ENCODE results near the gene DCUN1D1. TPM values are rescaled to one million over a fixed set of nuclear protein-coding genes. Genes with fewer than 3 reads are reported as not detected.

DCUN1D1 gene
- 48.1 to 53.5 TPM (median 52.6 TPM) in 3 replicates for total RNA-seq
- long read RNA-seq, full-length matches to known transcripts, result 11 of 26 reads
- long read RNA-seq, partial matches to known transcripts, result 3 of 26 reads
- long read RNA-seq, other reads (novel, unspliced or antisense), result 12 of 26 reads

DNA sequence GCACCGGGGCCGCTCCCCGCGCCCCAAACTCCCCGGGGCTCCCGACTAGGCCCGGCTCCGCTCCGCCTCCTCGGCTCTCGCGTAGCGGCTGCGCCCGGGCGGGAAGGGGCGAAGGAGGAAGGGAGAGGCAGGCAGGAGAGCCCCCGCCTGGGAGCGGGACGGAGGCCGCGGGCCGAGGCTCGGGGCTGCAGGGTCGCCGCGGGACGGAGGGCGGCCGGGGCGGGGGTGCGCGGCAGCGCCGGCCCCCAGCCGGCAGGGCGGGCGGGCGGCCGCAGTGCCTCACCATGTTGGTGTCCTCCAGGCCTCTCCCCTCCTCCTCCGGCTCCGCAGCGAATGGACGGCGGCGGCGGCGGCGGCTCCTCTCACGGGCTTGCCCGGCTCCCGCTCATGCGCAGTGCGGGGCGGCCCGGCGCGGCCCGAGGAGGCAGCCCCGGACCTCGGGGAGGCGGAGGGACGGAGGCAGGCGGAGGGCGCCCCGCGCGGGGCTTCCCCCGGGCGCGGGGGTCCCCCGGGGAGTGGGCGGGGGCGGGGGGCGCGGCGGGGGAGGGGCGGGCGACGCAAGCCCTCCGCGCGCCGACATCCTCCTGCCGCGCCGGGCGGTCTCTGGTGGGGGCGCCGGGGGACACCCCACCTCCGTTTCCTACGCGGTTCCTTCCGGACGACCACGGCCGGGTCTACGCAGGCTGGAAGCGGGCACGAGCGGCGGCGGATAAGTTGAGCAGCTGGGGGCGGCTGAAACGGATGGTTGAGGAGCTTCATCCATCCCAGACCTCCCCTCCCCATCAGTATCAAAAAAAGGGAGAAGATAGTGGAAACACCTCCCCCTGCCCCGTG, at the start of gene DCUN1D1:
TSS of gene DCUN1D1 (minus strand) at position 335 of the 834 bp plus-strand sequence. CDS start at position 286, 49 bp downstream.
- Mint-ChIP-seq H3K4me3 (ENCODE audit: unreplicated experiment) (peak within 1 kb of the TSS; percentile 92), H3K9me3 (ENCODE audit: low read depth) (no peaks in the 10 kb centered on the region), H3K36me3 (ENCODE audit: low read depth) (no peaks in the 10 kb centered on the region), H3K27ac (ENCODE audit: unreplicated experiment) (peak within 1 kb of the TSS; percentile 80), H3K27me3 (ENCODE audit: low read depth) (no peaks in the 10 kb centered on the region), H3K4me1 (ENCODE audit: low read depth) (peaks cover 25% of the 10 kb centered on the region)
- DNase-seq (ENCODE audit: low spot score), result peak; percentile 96
- TF ChIP-seq, protein P1, sequence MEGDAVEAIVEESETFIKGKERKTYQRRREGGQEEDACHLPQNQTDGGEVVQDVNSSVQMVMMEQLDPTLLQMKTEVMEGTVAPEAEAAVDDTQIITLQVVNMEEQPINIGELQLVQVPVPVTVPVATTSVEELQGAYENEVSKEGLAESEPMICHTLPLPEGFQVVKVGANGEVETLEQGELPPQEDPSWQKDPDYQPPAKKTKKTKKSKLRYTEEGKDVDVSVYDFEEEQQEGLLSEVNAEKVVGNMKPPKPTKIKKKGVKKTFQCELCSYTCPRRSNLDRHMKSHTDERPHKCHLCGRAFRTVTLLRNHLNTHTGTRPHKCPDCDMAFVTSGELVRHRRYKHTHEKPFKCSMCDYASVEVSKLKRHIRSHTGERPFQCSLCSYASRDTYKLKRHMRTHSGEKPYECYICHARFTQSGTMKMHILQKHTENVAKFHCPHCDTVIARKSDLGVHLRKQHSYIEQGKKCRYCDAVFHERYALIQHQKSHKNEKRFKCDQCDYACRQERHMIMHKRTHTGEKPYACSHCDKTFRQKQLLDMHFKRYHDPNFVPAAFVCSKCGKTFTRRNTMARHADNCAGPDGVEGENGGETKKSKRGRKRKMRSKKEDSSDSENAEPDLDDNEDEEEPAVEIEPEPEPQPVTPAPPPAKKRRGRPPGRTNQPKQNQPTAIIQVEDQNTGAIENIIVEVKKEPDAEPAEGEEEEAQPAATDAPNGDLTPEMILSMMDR (IDR thresholded peaks at IDR 0.05), result no peak

DNA sequence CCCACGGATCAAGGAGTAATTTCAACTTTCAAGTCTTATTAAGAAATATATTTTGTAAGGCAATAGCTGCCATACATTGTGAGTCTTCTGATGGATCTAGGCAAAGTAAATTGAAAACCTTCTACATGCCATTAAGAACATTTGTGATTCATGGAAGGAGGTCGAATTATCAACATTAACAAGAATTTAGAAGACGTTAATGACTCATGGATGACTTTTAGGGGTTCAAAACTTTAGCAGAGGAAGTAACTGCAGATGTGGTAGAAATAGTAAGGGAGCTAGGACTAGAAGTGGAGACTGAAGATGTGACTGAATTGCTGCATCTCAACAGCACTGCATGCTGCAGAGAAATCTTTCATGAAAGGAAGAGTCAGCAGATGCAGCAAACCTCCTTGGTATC, 48.1 kb upstream of the DCUN1D1 start:
- H3K4me3 Mint-ChIP-seq (ENCODE audit: unreplicated experiment), result no peak overlapping the region
- H3K27ac Mint-ChIP-seq (ENCODE audit: unreplicated experiment), result no peak overlapping the region
- no peak for DNase-seq (ENCODE audit: low spot score)
- peaks cover 17% of the 10 kb centered on the region for H3K4me1 Mint-ChIP-seq (ENCODE audit: low read depth)
- peaks cover 33% of the 10 kb centered on the region for H3K36me3 Mint-ChIP-seq (ENCODE audit: low read depth)
- TF ChIP-seq, protein P1 (IDR thresholded peaks at IDR 0.05), result no peak
- peaks cover 15% of the 10 kb centered on the region for H3K9me3 Mint-ChIP-seq (ENCODE audit: low read depth)
- H3K27me3 Mint-ChIP-seq (ENCODE audit: low read depth), result no peaks in the 10 kb centered on the region

DNA sequence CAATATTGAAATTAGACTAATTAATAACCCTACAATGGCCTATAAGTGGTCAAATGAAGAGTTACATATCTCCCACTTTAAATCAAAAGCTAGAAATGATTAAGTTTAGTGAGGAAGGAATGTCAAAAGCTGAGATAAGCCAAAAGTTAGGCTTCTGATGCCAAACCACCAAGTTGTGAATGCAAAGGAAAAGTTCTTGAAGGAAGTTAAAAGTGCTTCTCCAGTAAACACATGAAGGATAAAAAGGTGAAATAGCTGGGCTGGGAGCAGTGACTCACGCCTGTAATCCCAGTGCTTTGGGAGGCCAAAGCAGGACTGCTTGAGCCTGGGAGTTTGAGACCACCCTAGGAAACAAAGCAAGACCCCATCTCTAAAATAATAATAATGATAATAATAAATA, 46.9 kb upstream of the DCUN1D1 start:
- TF ChIP-seq, protein P1 (IDR thresholded peaks at IDR 0.05), result no peak
- Mint-ChIP-seq H3K36me3 (ENCODE audit: low read depth) (peaks cover 35% of the 10 kb centered on the region), H3K27me3 (ENCODE audit: low read depth) (no peaks in the 10 kb centered on the region), H3K27ac (ENCODE audit: unreplicated experiment) (no peak overlapping the region), H3K4me3 (ENCODE audit: unreplicated experiment) (no peak overlapping the region), H3K4me1 (ENCODE audit: low read depth) (peaks cover 6% of the 10 kb centered on the region), H3K9me3 (ENCODE audit: low read depth) (peaks cover 15% of the 10 kb centered on the region)
- DNase-seq (ENCODE audit: low spot score), result no peak

DNA sequence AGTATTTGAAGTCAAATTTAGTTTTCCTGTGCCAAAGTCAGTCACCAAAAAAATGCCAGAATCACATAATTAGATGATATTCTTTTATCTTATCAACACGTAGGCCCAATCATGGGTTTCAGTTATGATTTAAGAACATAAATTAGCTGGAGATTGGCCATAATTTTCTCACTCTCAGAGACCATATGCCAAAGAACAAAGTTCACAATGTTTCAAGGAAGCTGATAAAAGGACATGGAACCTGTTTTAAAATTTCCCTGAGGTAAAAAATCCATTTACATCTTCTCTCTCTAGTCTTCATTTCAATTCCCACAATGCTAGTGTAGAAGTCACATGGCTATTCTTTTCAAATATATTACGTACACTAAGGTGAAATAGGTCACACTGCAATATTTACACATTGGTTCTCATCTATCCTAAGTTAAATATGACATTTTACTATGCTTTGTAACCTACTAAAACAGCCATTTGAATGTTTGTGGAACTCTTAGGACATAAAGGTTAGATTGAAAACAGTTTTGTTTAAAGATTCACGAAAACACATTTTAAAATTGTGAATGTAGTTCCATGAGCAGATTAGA, 42.7 kb upstream of the DCUN1D1 start:
- peaks cover 3% of the 10 kb centered on the region for H3K9me3 Mint-ChIP-seq (ENCODE audit: low read depth)
- H3K4me1 Mint-ChIP-seq (ENCODE audit: low read depth), result no peaks in the 10 kb centered on the region
- DNase-seq (ENCODE audit: low spot score), result no peak
- H3K4me3 Mint-ChIP-seq (ENCODE audit: unreplicated experiment), result no peak overlapping the region
- TF ChIP-seq, protein P1 (IDR thresholded peaks at IDR 0.05), result no peak
- no peaks in the 10 kb centered on the region for H3K27me3 Mint-ChIP-seq (ENCODE audit: low read depth)
- peaks cover 30% of the 10 kb centered on the region for H3K36me3 Mint-ChIP-seq (ENCODE audit: low read depth)
- H3K27ac Mint-ChIP-seq (ENCODE audit: unreplicated experiment), result no peak overlapping the region

DNA sequence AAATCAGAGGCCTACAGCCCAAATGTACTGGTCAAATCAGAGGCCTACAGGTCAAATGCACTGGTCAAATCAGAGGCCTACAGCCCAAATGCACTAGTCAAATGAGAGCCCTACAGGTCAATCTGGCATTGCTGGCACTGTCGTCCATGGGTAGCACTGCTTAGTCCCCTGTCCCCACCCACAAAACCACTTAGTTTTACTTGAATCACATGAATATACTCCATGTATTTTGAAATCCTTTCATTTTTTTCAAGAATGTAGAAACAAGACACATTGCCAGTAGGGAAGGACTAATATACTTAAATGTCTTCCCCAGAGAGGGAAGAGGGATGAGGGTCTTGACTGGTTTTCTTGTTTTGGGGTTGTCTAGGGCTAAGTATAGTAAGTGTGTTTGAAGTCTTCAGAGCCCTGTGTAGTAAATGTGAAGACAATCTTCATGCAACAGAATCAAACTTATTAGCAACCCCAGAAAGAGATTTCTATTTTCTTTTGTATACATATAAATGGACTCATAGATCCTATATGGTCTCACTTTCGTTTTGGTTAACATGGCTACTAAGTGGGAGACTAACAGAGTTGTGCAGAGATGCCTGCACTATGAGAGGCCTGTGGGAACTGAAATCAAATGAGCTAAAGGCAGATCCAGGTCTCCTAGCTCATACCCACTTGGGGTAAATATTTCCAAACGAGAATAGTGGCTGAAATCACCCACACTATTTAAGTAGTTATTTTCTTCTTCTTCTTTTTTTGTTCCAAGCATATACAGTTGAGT, 38.3 kb upstream of the DCUN1D1 start:
- Mint-ChIP-seq H3K4me3 (ENCODE audit: unreplicated experiment) (no peak overlapping the region), H3K9me3 (ENCODE audit: low read depth) (no peaks in the 10 kb centered on the region), H3K27ac (ENCODE audit: unreplicated experiment) (no peak overlapping the region), H3K27me3 (ENCODE audit: low read depth) (no peaks in the 10 kb centered on the region), H3K36me3 (ENCODE audit: low read depth) (peaks cover 31% of the 10 kb centered on the region), H3K4me1 (ENCODE audit: low read depth) (no peaks in the 10 kb centered on the region)
- DNase-seq (ENCODE audit: low spot score), result no peak
- TF ChIP-seq, protein P1 (IDR thresholded peaks at IDR 0.05), result no peak
